HepG2 (cell line): ENCODE data around the gene MPG. TPM values are rescaled to one million over a fixed set of nuclear protein-coding genes. Genes with fewer than 3 reads are reported as not detected.
A peak's percentile ranks its signal among the peaks of the same experiment; 100 is the strongest.

Source experiments
- ATAC-seq: fragments of 200-7000 bp; cut with Tn5 transposase; 3 replicates; pipeline ENCODE4 v1.9.1; 2020; ENCODE audit warnings: mild to moderate bottlenecking, moderate library complexity
- Bru-seq: library from RNA; stranded (reverse); fragments of 400-500 nt; gene quantifications from one replicate; lab custom pipeline; 2021; lab: Mats Ljungman, UMichigan
- BruChase-seq, 2 experiments: library from RNA; stranded (reverse); fragments of 400-500 nt; gene quantifications; one replicate each; lab custom pipeline; 2021; lab: Mats Ljungman, UMichigan
- BruUV-seq: library from RNA; stranded (reverse); fragments of 400-500 nt; replicated peaks from 2 replicates; lab custom pipeline; 2021; lab: Mats Ljungman, UMichigan
- CTCF ChIA-PET: fragments of 300-600 bp; formaldehyde crosslinking; extraction: SDS; loops from one replicate; lab custom pipeline; 2021; ENCODE audit warnings: low total read pairs, inconsistent platforms, low intra/inter-chr PET ratio; lab: Yijun Ruan, JAX
- POLR2A ChIA-PET: fragments of 350-600 bp; sonication (Branson Sonifier 250); formaldehyde crosslinking; loops from one replicate; lab custom pipeline; 2020; ENCODE audit warnings: antibody characterized with exemption, inconsistent platforms; lab: Yijun Ruan, JAX
- DNase-seq: peaks from one replicate; pipeline ENCODE4 v3.0.0-alpha.2; 2015; ENCODE audit warnings: low spot score
- FAIRE-seq: peaks from 3 replicates; lab custom pipeline; 2011; peaks lifted over from hg19 to GRCh38; lab: Jason Lieb, UNC
- H2AFZ ChIP-seq: one replicate; pipeline ENCODE4 v1.6.1; 2011; ENCODE audit warnings: low read length, inconsistent platforms
- H3K27ac ChIP-seq: fragments of 300-600 bp; 3 replicates; pipeline ENCODE4 v1.8.0; 2011; ENCODE audit warnings: mixed run types, mild to moderate bottlenecking, mixed read lengths, low read length, inconsistent platforms; ENCODE audit not compliant: insufficient read depth; ENCODE audit errors: extremely low read length
- H3K27me3 ChIP-seq, 2 experiments: fragments of 200-600 bp in 1 of 2; 2 replicates in 1 of 2; 3 replicates in 1 of 2; pipeline versions ENCODE4 v1.6.0 to v1.8.0; 2011; ENCODE audit warnings: low read length in 2 of 2, mild to moderate bottlenecking in 2 of 2, moderate library complexity in 2 of 2, inconsistent platforms in 1 of 2; ENCODE audit not compliant: insufficient read depth in 2 of 2, control insufficient read depth in 1 of 2
- H3K36me3 ChIP-seq, 2 experiments: fragments of 200-600 bp in 1 of 2; replicated peaks in 1 of 2; 2 replicates in 1 of 2; 3 replicates in 1 of 2; pipeline versions ENCODE4 v1.5.1 to v1.8.0; 2011; ENCODE audit warnings: low read length in 2 of 2, inconsistent platforms in 1 of 2; ENCODE audit not compliant: insufficient read depth in 2 of 2, control insufficient read depth in 1 of 2
- H3K4me1 ChIP-seq: 2 replicates; pipeline ENCODE4 v1.5.1; 2012; ENCODE audit warnings: low read length, inconsistent platforms; ENCODE audit not compliant: insufficient read depth
- H3K4me2 ChIP-seq: 2 replicates; pipeline ENCODE4 v1.6.0; 2011; ENCODE audit warnings: low read depth, low read length, inconsistent platforms
- H3K4me3 ChIP-seq, 3 experiments: fragments of 200-600 bp in 1 of 3; sonication (generic), shearing (Covaris generic) in 1 of 3; replicated peaks in 1 of 3; 2 replicates each; pipeline ENCODE4 v1.5.1; 2011 to 2016; ENCODE audit warnings: low read length in 3 of 3, inconsistent platforms in 2 of 3, low read depth in 2 of 3, mild to moderate bottlenecking in 2 of 3, control low read depth in 1 of 3, mixed read lengths in 1 of 3; ENCODE audit not compliant: insufficient read depth in 1 of 3
- H3K79me2 ChIP-seq: one replicate; pipeline ENCODE4 v1.6.1; 2011; ENCODE audit warnings: low read length, inconsistent platforms; ENCODE audit not compliant: insufficient read depth
- H3K9ac ChIP-seq: 2 replicates; pipeline ENCODE4 v1.6.0; 2011; ENCODE audit warnings: mild to moderate bottlenecking, low read depth, low read length, inconsistent platforms; ENCODE audit not compliant: insufficient read depth
- H3K9me3 ChIP-seq: 2 replicates; pipeline ENCODE4 v1.5.1; 2012; ENCODE audit warnings: mild to moderate bottlenecking, low read length
- H4K20me1 ChIP-seq: 2 replicates; pipeline ENCODE4 v1.6.0; 2011; ENCODE audit warnings: inconsistent platforms, mild to moderate bottlenecking, low read length, moderate library complexity; ENCODE audit not compliant: insufficient read depth
- HMGXB4 ChIP-seq, 2 experiments: sonication (generic) in 1 of 2; formaldehyde crosslinking in 1 of 2; IDR thresholded peaks; 2 replicates each; pipeline versions ENCODE4 v1.4.0 to v1.6.1; 2018 to 2020; ENCODE audit warnings: missing genetic modification reagents in 2 of 2, borderline replicate concordance in 1 of 2, low read depth in 1 of 2, mild to moderate bottlenecking in 1 of 2, missing biosample characterization in 1 of 2
- PRMT3 ChIP-seq: sonication (generic); formaldehyde crosslinking; IDR thresholded peaks from 2 replicates; pipeline ENCODE4 v1.8.1; 2022; ENCODE audit warnings: low read depth, mild to moderate bottlenecking, moderate library complexity, missing genetic modification reagents, borderline replicate concordance
- SMARCE1 ChIP-seq: fragments of 450-650 bp; IDR thresholded peaks from 2 replicates; pipeline ENCODE4 v1.6.1; 2017; ENCODE audit warnings: borderline replicate concordance
- THYN1 ChIP-seq: sonication (generic); formaldehyde crosslinking; IDR thresholded peaks from 2 replicates; pipeline ENCODE4 v1.8.1; 2023; ENCODE audit warnings: low read depth, mild to moderate bottlenecking, moderate library complexity, missing genetic modification reagents, borderline replicate concordance
- ZBTB10 ChIP-seq: sonication (generic); formaldehyde crosslinking; IDR thresholded peaks from 2 replicates; pipeline ENCODE4 v1.4.0; 2020; ENCODE audit warnings: missing genetic modification reagents, borderline replicate concordance
- ZNF12 ChIP-seq: sonication (generic); formaldehyde crosslinking; IDR thresholded peaks from 2 replicates; pipeline ENCODE4 v1.5.0; 2020; ENCODE audit warnings: missing genetic modification reagents
- ZNF574 ChIP-seq: sonication (generic); formaldehyde crosslinking; IDR thresholded peaks from 2 replicates; pipeline ENCODE4 v1.4.0; 2020; ENCODE audit warnings: missing genetic modification reagents
- ZSCAN20 ChIP-seq: sonication (generic); formaldehyde crosslinking; IDR thresholded peaks from 2 replicates; pipeline ENCODE4 v1.4.0; 2020; ENCODE audit warnings: missing genetic modification reagents, mild to moderate bottlenecking, borderline replicate concordance
- WGBS: methylation state at CpG from one replicate; pipeline ENCODE4 v1.1.6; 2017; ENCODE audit warnings: low lambda C conversion rate; 5-methylcytosine and 5-hydroxymethylcytosine counted together
- in situ Hi-C: cut with HindIII; loops from 2 replicates; pipeline ENCODE4 v1.10.0; 2017; ENCODE audit warnings: low pct_unique_long_range_greater_than_20kb; ENCODE audit not compliant: extremely low pct_ligation_motif_present
- intact Hi-C: fragments of 100-400 bp; cut with micrococcal nuclease; formaldehyde crosslinking; loops from one replicate; pipeline ENCODE4 v1.10.0; 2022; ENCODE audit not compliant: unreplicated experiment
- long read RNA-seq, 2 experiments: library from RNA in 1 of 2; library from polyadenylated mRNA in 1 of 2; stranded (forward) in 1 of 2; unstranded in 1 of 2; transcript quantifications; one replicate each; pipeline ENCODE4 v2.0.0, GENCODE V29; 2019 to 2022
- polyA minus RNA-seq, 3 experiments: library from RNA; depleted of rRNA, polyadenylated mRNA; stranded (reverse); fragments of >200 nt; gene quantifications; 2 replicates each; pipeline ENCODE4 v1.2.3, GENCODE V29; 2011; ENCODE audit warnings: low replicate concordance in 1 of 3
- polyA plus RNA-seq, 8 experiments: library from polyadenylated mRNA; depleted of rRNA in 3 of 8; stranded (reverse) in 7 of 8; unstranded in 1 of 8; fragments of >200 nt; fragmentation: Illumina TruSeq in 4 of 8; extraction: Trizol in 4 of 8; gene quantifications; 2 replicates each; pipeline versions ENCODE4 v1.2.1 to v1.2.3, GENCODE V29; 2011 to 2016; ENCODE audit warnings: low read depth in 4 of 8, missing spikeins in 1 of 8, mixed read lengths in 1 of 8; ENCODE audit not compliant: insufficient read depth in 1 of 8
- total RNA-seq, 5 experiments: library from RNA; depleted of rRNA; stranded (reverse); fragments of >200 nt; fragmentation: Illumina TruSeq; extraction: Trizol; gene quantifications; 2 replicates each; pipeline ENCODE4 v1.2.3, GENCODE V29; 2016; ENCODE audit warnings: low read depth in 1 of 5

MPG gene
- total RNA-seq (2016; rRNA removed; fragmentation: Illumina TruSeq; extraction: Trizol) (56.4 and 62.5 TPM in 2 replicates), polyA plus RNA-seq (2011; rRNA removed) (59.1 and 74.2 TPM in 2 replicates), polyA minus RNA-seq (2011; rRNA and poly(A)+ RNA removed; ENCODE audit: low replicate concordance) (22.4 and 34.8 TPM in 2 replicates), Bru-seq, nascent RNA (percentile 58 among the genes with signal in this experiment), BruChase-seq, experiment 1, labeled RNA remaining after a 6-hour chase (percentile 55 among the genes with signal in this experiment), BruChase-seq, experiment 2, labeled RNA remaining after a 2-hour chase (percentile 54 among the genes with signal in this experiment)
- total RNA-seq (2016; cell fraction: cytosol; rRNA removed; fragmentation: Illumina TruSeq; extraction: Trizol; ENCODE audit: low read depth) = 46.3 and 53.1 TPM in 2 replicates
- 55.9 and 64.7 TPM in 2 replicates for total RNA-seq (2016; cell fraction: insoluble cytoplasmic fraction; rRNA removed; fragmentation: Illumina TruSeq; extraction: Trizol)
- 57.4 and 76.0 TPM in 2 replicates for total RNA-seq (2016; cell fraction: membrane; rRNA removed; fragmentation: Illumina TruSeq; extraction: Trizol)
- total RNA-seq (2016; cell fraction: nucleus; rRNA removed; fragmentation: Illumina TruSeq; extraction: Trizol) = 33.2 and 35.5 TPM in 2 replicates
- 62.1 and 108 TPM in 2 replicates for polyA plus RNA-seq (2011; cell fraction: cytosol; rRNA removed)
- 58.8 and 62.5 TPM in 2 replicates for polyA plus RNA-seq (2011; cell fraction: nucleus; rRNA removed)
- 30.3 and 43.2 TPM in 2 replicates for polyA plus RNA-seq (2012)
- polyA plus RNA-seq (2016; cell fraction: cytosol; fragmentation: Illumina TruSeq; extraction: Trizol; ENCODE audit: low read depth) = 53.6 and 59.3 TPM in 2 replicates
- 53.6 and 58.3 TPM in 2 replicates for polyA plus RNA-seq (2016; cell fraction: insoluble cytoplasmic fraction; fragmentation: Illumina TruSeq; extraction: Trizol; ENCODE audit: low read depth)
- 56.7 and 61.4 TPM in 2 replicates for polyA plus RNA-seq (2016; cell fraction: membrane; fragmentation: Illumina TruSeq; extraction: Trizol; ENCODE audit: low read depth)
- polyA plus RNA-seq (2016; cell fraction: nucleus; fragmentation: Illumina TruSeq; extraction: Trizol; ENCODE audit: insufficient read depth, low read depth) = 53.3 and 60.6 TPM in 2 replicates
- 27.0 and 35.2 TPM in 2 replicates for polyA minus RNA-seq (2011; cell fraction: cytosol; rRNA and poly(A)+ RNA removed)
- 5.8 and 10.3 TPM in 2 replicates for polyA minus RNA-seq (2011; cell fraction: nucleus; rRNA and poly(A)+ RNA removed)
- long read RNA-seq, experiment 1, transcript MPG-201 (5 exons, 1,193 nt) = minor isoform, 15 of 227 reads
- long read RNA-seq, experiment 1, transcript MPG-202 (4 exons, 1,205 nt) = major isoform, 193 of 227 reads
- long read RNA-seq, experiment 1, partial matches to known transcripts = 13 of 227 reads
- long read RNA-seq, experiment 1, other reads (novel, unspliced or antisense) = 6 of 227 reads
- long read RNA-seq, experiment 2, transcript MPG-202 (4 exons, 1,205 nt) = major isoform, 154 of 183 reads
- long read RNA-seq, experiment 2, partial matches to known transcripts = 9 of 183 reads
- long read RNA-seq, experiment 2, other reads (novel, unspliced or antisense) = 17 of 183 reads

GRCh38 chr16:77807-78443 is at the start of gene MPG:
Gene MPG, plus strand, starts transcription at chr16:78225. Its CDS starts 85 bp downstream, at chr16:78310.
- ATAC-seq = peak; percentile 28
- no TSS peak for BruUV-seq
- 3% methylated on average over 28 of the region's 83 CpGs for WGBS
- no peaks in the 10 kb centered on the region for H4K20me1 ChIP-seq
- intact Hi-C loops = no loop called here
- peaks cover 2% of the 10 kb centered on the region for H3K79me2 ChIP-seq
- H3K27me3 ChIP-seq = peaks cover 2 to 7% of the 10 kb centered on the region in 2 experiments; a peak in 2 of 5 replicates
- H3K9ac ChIP-seq = peak within 1 kb of the TSS; percentile 86
- H3K9me3 ChIP-seq = no peaks in the 10 kb centered on the region
- in situ Hi-C loops = no loop called here
- DNase-seq = peak; percentile 60
- peak within 1 kb of the TSS; percentile 95 for H3K4me2 ChIP-seq
- no peak within 1 kb of the TSS for H2AFZ ChIP-seq
- peak within 1 kb of the TSS; percentile 62 for H3K27ac ChIP-seq
- ChIA-PET POLR2A (interaction anchor here (1.1 to 1.9 kb wide), 3 partner anchors 12 to 24 kb away, joined by 3 to 6 read pairs (median 5); partner anchors contain the start of genes POLR3K and SNRNP25), CTCF (no interaction called here)
- H3K36me3 ChIP-seq = peaks cover 4 to 17% of the 10 kb centered on the region in 2 experiments; a peak in 3 of 5 replicates
- H3K4me3 ChIP-seq = peak within 1 kb of the TSS; percentile 63 to 84 (median 80)
- FAIRE-seq = no peak
- peaks cover 59% of the 10 kb centered on the region for H3K4me1 ChIP-seq
- TF ChIP-seq ZBTB10 (CRISPR knock-in tag) = no peak
- TF ChIP-seq SMARCE1 = no peak
- peak; percentile 55 for TF ChIP-seq ZNF574 (CRISPR knock-in tag)
- TF ChIP-seq ZSCAN20 (CRISPR knock-in tag) = no peak
- 0 out of 4 replicates have a peak, but pooled peaks of 1 of the 2 experiments have one; percentile 37 for TF ChIP-seq HMGXB4 (CRISPR knock-in tag; IDR thresholded peaks at IDR 0.05; ENCODE audit: borderline replicate concordance in 1 of 2, low read depth in 1 of 2)
- TF ChIP-seq PRMT3 (CRISPR knock-in tag) = no peak
- no peak for TF ChIP-seq THYN1 (CRISPR knock-in tag)
- no peak for TF ChIP-seq ZNF12
